Adrenal gland (tissue), 12 donors: ENCODE results near the gene IRF4. TPM values are rescaled to one million over a fixed set of nuclear protein-coding genes. Genes with fewer than 3 reads are reported as not detected.

Experiments
- DNase-seq, 7 donors: peaks; one replicate each; pipeline ENCODE4 v3.0.0-alpha.2; 2019 to 2020
- H3K27ac ChIP-seq, 5 donors: fragments of 200-600 bp; sonication (generic) in 4 of 5; 1 replicate in 3 of 5; 2 replicates in 2 of 5; pipeline versions ENCODE4 v1.5.1 to v1.8.0; 2016 to 2020; ENCODE audit warnings: mild to moderate bottlenecking in 1 of 5
- H3K27me3 ChIP-seq: fragments of 200-600 bp; 2 replicates; pipeline ENCODE4 v1.8.0; 2021
- H3K36me3 ChIP-seq, 2 donors: fragments of 200-600 bp; replicated peaks in 1 of 2; 1 replicate in 1 of 2; 2 replicates in 1 of 2; pipeline versions ENCODE4 v1.5.1 to v1.8.0; 2018 to 2022
- H3K4me1 ChIP-seq, 2 donors: fragments of 200-600 bp; replicated peaks in 1 of 2; 1 replicate in 1 of 2; 2 replicates in 1 of 2; pipeline versions ENCODE4 v1.5.1 to v1.8.0; 2018 to 2021
- H3K4me3 ChIP-seq, 4 donors: fragments of 200-600 bp; sonication (generic) in 3 of 4; one replicate each; pipeline ENCODE4 v1.5.1; 2016 to 2018
- H3K9me3 ChIP-seq, 3 donors: fragments of 200-600 bp; sonication (generic) in 1 of 3; replicated peaks in 1 of 3; 1 replicate in 2 of 3; 2 replicates in 1 of 3; pipeline versions ENCODE4 v1.5.1 to v1.8.0; 2016 to 2021
- POLR2A ChIP-seq, 2 donors: fragments of 450-650 bp; IDR thresholded peaks; one replicate each; pipeline ENCODE4 v1.6.1; 2017; ENCODE audit warnings: antibody characterized with exemption in 2 of 2, mild to moderate bottlenecking in 2 of 2, moderate library complexity in 1 of 2
- WGBS, 4 donors: extraction: QIAGEN DNeasy Blood & Tissue Kit in 2 of 4; methylation state at CpG; one replicate each; pipeline versions ENCODE4 v1.1.5 to v1.1.7; 2013 to 2017; 5-methylcytosine and 5-hydroxymethylcytosine counted together
- intact Hi-C, 2 donors: fragments of 100-400 bp; cut with DNase I; formaldehyde crosslinking; loops; one replicate each; pipeline versions ENCODE4 v1.14.1 to v1.15.0; 2022 to 2023
- polyA plus RNA-seq, 3 donors: library from polyadenylated mRNA; stranded (reverse); fragments of 200-250 nt in 2 of 3; fragments of 350-450 nt in 1 of 3; fragmentation: Illumina TruSeq in 1 of 3; extraction: RNeasy Lipid Tissue Mini Kit (QIAGEN cat#74804) in 1 of 3; gene quantifications; one replicate each; pipeline ENCODE4 v1.2.3, GENCODE V29; 2013 to 2014
- total RNA-seq, 9 donors: library from RNA; depleted of rRNA in 4 of 9; stranded (reverse); fragments of >200 nt in 4 of 9; fragments of 120-200 nt in 1 of 9; fragmentation: NEBNext Ultra II Directional in 1 of 9; extraction: Animal tissue kit (Norgen Biotek cat#: 25700) in 1 of 9; gene quantifications; one replicate each; pipeline versions ENCODE4 v1.1.0 to v1.2.4, GENCODE V29; 2013 to 2023
- TF ChIP-seq, protein P1 (sequence below), 6 experiments: fragments of 450-650 bp in 4 of 6; fragments of 200-600 bp in 2 of 6; sonication (generic) in 1 of 6; IDR thresholded peaks; 1 replicate in 5 of 6; 2 replicates in 1 of 6; pipeline versions ENCODE4 v1.5.1 to v1.8.0; 2016 to 2021; ENCODE audit warnings: antibody characterized with exemption in 6 of 6, mild to moderate bottlenecking in 2 of 6, moderate library complexity in 1 of 6
- donor health status: healthy with polysubstance abuse.
- donor health status: Bipolar disorder and iron deficiency.
- donor health status: DM: yes; HTN: yes; CAD: no.
- donor health status: DM: no; HTN: no; CAD: no.
- donor health status: DM: no; HTN: no; CAD: no.
- donor health status: DM: yes; HTN: yes; CAD: no.

IRF4 gene
- total and polyA plus RNA-seq, 12 donors = 0.06 to 1.5 (median 0.48) TPM; not detected in 1

DNA sequence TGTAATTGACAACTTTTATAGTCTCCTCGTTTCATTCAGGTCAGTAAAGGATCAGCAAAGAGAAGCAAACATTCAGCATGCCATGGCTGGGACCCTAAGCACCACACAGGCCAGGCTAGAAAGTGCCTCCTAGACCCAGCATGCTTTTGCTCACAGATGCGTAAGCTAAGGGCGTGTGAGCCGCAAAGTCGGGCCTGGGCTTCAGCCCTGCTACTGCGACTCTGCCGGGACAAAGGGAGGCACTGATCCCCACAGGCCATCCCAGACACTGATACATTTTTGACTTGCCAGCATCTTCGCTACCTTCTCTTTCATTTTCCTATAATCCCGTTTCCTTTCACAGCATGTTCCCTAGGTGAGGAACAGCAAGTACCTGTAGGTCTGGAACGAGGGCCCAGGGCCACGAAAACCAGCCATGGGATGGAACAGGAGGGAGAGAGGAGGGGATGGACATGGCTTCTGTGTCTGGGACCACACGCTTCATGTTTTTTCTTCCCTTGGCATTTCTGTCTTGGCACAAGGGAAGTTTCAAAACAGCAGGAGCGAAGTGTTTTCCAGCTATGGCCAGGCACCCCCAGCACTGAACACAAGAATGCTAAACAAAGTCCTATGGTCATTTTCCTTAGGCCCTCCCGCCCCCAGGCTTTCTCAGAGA, 42.6 kb downstream of the IRF4 start:
- H3K27me3 ChIP-seq = no peaks in the 10 kb centered on the region
- H3K36me3 ChIP-seq = no peaks in the 10 kb centered on the region
- DNase-seq = no peak
- no peak overlapping the region for H3K27ac ChIP-seq
- no peak for TF ChIP-seq POLR2A (IDR thresholded peaks at IDR 0.05)
- TF ChIP-seq, protein P1, sequence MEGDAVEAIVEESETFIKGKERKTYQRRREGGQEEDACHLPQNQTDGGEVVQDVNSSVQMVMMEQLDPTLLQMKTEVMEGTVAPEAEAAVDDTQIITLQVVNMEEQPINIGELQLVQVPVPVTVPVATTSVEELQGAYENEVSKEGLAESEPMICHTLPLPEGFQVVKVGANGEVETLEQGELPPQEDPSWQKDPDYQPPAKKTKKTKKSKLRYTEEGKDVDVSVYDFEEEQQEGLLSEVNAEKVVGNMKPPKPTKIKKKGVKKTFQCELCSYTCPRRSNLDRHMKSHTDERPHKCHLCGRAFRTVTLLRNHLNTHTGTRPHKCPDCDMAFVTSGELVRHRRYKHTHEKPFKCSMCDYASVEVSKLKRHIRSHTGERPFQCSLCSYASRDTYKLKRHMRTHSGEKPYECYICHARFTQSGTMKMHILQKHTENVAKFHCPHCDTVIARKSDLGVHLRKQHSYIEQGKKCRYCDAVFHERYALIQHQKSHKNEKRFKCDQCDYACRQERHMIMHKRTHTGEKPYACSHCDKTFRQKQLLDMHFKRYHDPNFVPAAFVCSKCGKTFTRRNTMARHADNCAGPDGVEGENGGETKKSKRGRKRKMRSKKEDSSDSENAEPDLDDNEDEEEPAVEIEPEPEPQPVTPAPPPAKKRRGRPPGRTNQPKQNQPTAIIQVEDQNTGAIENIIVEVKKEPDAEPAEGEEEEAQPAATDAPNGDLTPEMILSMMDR (IDR thresholded peaks at IDR 0.05) = no peak
- no peaks in the 10 kb centered on the region for H3K9me3 ChIP-seq
- no peak overlapping the region for H3K4me3 ChIP-seq
- intact Hi-C loops = no loop called here
- 83 to 88% (median 85%) methylated on average over 12 to 14 of the region's 14 CpGs for WGBS, 4 donors
- no peaks in the 10 kb centered on the region for H3K4me1 ChIP-seq

DNA sequence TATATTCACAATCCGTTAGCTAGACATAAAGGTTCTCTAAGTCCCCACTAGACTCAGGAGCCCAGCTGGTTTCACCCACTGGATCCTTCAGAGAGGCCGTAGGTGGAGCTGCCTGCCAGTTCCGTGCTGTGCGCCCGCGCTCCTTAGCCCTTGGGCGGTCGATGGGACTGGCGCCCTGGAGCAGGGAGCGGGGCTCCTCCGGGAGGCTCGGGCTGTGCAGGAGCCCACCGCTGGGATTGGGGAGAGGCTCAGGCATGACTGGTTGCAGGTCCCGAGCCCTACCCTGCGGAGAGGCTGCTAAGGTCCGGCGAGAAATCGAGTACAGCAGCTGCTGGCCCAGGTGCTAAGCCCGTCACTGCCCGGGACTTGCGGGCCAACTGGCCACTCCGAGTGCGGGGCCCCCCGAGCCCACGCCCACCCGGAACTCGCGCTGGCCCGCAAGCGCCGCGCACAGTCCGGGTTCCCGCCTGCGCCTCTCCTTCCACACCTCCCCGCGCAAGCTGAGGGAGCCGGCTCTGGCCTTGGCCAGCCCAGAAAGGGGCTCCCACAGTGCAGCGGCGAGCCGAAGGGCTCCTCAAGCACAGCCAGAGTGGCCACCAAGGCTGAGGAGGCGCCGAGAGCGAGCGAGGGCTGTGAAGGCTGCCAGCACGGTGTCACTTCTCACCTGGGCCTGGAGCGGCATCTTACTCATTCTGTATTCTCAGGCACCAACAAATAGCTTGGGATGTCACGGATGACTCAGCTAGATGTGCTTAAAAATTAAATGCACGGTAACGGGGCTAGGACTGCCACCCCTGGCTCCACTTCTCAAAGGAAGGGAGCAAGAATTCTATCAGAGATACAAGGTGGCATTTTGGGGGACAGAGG, 44.1 kb downstream of the IRF4 start:
- no peaks in the 10 kb centered on the region for H3K9me3 ChIP-seq
- H3K27ac ChIP-seq = no peak overlapping the region
- TF ChIP-seq POLR2A (IDR thresholded peaks at IDR 0.05) = no peak
- TF ChIP-seq, protein P1 (IDR thresholded peaks at IDR 0.05) = no peak
- no peaks in the 10 kb centered on the region for H3K36me3 ChIP-seq
- no peak for DNase-seq
- intact Hi-C loops = no loop called here
- no peaks in the 10 kb centered on the region for H3K27me3 ChIP-seq
- 92 to 96% (median 93%) methylated on average over 34 to 50 of the region's 50 CpGs for WGBS, 4 donors
- H3K4me1 ChIP-seq = no peaks in the 10 kb centered on the region
- no peak overlapping the region for H3K4me3 ChIP-seq

DNA sequence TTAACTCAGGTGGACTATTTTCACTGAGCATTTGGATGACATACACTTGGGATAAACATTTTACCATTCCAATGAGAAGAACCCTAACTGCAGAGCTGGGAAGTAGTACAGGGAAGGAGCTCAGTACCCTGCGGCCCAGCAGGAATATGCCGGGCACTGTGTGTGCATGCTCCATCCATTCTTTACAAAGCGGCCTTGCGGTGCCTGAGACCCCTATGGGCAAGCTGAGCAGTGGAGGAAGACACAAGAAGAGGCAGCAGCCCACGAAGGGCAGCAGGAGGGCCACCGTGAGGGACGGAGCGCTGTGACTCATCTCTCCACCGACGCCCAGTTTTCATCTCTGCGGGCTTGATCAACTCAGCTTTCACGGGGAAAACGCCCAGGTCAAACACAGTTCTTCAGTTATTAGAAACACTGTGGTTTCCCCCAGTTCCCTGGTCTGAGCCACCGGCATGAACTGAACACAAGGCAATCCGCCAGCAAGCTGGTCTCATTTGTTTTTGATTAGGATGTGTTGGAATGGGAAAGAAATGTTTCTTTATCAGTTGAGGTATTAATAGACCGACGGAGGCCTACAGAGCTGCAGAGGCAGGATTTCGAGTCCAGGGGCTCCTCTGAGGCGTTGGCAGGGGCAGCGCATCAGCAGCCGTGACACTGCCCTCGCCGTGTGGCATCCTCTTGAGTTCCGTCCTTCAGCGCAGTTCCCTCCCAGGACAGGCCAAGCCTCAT, 44.9 kb downstream of the IRF4 start:
- H3K36me3 ChIP-seq = no peaks in the 10 kb centered on the region
- H3K4me1 ChIP-seq = no peaks in the 10 kb centered on the region
- no peak for DNase-seq
- WGBS, 4 donors = 81 to 89% (median 86%) methylated on average over 22 to 25 of the region's 25 CpGs
- TF ChIP-seq, protein P1 (IDR thresholded peaks at IDR 0.05) = no peak
- no peak overlapping the region for H3K4me3 ChIP-seq
- no peak overlapping the region for H3K27ac ChIP-seq
- H3K27me3 ChIP-seq = no peaks in the 10 kb centered on the region
- intact Hi-C loops = no loop called here
- no peaks in the 10 kb centered on the region for H3K9me3 ChIP-seq

DNA sequence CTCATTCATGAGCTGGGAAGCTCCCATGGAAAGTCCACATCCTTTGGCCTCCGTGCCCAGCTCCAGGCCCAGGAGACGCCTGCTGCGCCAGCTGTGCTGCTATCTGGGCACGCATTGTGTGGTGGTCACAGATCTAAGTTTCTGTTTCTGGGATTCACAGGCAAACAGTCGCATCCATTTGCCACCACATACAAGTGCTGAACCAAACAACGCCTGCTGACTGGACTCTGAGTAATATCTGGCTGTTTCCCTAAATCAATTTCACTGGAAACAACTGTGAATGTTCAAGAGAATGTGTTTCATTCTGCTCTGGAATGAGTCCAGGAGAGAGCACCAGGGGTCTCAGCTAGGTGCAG, 45.5 kb downstream of the IRF4 start:
- Histone ChIP-seq H3K4me3 (no peak overlapping the region), H3K27me3 (no peaks in the 10 kb centered on the region), H3K27ac (no peak overlapping the region), H3K4me1 (no peaks in the 10 kb centered on the region), H3K9me3 (no peaks in the 10 kb centered on the region), H3K36me3 (no peaks in the 10 kb centered on the region)
- no peak for DNase-seq
- TF ChIP-seq POLR2A (IDR thresholded peaks at IDR 0.05) = no peak
- TF ChIP-seq, protein P1 (IDR thresholded peaks at IDR 0.05) = no peak
- 88 to 98% (median 94%) methylated on average over 5 to 6 of the region's 6 CpGs for WGBS, 4 donors
- intact Hi-C loops = no loop called here
